ENCODE data around the gene PIGR. TPM values are rescaled to one million over a fixed set of nuclear protein-coding genes. Genes with fewer than 3 reads are reported as not detected.

Gene PIGR
- total RNA-seq, 1 donor from 2014 or later = 0.53 TPM

DNA sequence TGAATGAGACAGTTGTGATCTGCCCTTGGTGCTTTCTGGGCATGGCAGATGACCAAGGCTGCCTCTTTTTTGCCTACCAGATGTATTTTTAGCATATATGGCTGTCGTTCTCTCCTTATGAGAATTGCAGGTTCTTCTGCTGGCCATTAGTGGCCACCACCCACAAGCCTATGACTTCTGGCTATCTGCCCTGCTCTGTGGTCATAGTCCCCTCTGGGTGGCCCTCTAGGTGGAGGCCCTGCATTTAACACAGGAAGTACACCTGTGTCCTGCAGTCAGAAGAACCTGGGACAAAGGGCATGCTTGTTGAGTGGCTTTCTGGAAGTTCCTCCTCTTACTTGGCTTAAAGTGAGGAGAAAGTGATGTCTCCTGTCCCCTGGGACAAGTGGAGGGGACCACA is 17.5 kb upstream of the PIGR start:
- no peaks in the 10 kb centered on the region for H3K9me3 ChIP-seq
- no peak overlapping the region for H3K27ac ChIP-seq
- no peaks in the 10 kb centered on the region for H3K36me3 ChIP-seq
- intact Hi-C loops (cut with DNase I) = no loop called here
- TF ChIP-seq, protein P1, sequence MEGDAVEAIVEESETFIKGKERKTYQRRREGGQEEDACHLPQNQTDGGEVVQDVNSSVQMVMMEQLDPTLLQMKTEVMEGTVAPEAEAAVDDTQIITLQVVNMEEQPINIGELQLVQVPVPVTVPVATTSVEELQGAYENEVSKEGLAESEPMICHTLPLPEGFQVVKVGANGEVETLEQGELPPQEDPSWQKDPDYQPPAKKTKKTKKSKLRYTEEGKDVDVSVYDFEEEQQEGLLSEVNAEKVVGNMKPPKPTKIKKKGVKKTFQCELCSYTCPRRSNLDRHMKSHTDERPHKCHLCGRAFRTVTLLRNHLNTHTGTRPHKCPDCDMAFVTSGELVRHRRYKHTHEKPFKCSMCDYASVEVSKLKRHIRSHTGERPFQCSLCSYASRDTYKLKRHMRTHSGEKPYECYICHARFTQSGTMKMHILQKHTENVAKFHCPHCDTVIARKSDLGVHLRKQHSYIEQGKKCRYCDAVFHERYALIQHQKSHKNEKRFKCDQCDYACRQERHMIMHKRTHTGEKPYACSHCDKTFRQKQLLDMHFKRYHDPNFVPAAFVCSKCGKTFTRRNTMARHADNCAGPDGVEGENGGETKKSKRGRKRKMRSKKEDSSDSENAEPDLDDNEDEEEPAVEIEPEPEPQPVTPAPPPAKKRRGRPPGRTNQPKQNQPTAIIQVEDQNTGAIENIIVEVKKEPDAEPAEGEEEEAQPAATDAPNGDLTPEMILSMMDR (IDR thresholded peaks at IDR 0.05) = no peak
- DNase-seq (ENCODE audit: low spot score in 2 of 2) = no peak
- H3K4me1 ChIP-seq = no peaks in the 10 kb centered on the region
- H3K4me3 ChIP-seq = no peak overlapping the region
- H3K27me3 ChIP-seq = no peaks in the 10 kb centered on the region

DNA sequence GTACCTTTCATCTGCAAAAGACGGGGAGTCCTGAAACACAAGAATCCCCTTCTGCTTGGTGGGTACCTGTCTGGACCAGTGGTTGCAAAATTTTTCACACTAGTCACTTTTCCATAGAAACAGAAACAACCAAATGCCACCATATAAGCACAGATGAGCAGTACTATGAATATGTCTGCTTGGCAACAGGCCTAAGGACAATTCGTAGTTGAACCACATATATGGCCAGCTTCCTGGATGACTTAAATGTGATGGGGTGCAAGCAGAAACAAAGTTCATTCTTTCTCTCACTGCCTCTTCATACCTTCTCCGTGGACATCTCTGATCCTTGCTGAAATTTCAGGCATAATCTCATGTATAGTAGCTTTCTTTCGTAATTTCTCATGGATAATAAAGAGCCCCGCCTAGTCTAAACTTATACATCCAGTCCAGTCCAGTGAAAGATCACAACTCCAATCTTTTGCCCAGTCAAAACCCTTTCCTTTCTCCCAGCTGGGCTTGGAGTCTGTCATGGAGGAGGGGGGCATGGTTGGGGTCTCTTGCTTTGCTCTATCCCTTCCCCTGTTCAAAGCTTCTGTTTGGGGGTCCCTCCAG is 16.9 kb upstream of the PIGR start:
- DNase-seq (ENCODE audit: low spot score in 2 of 2) = no peak

DNA sequence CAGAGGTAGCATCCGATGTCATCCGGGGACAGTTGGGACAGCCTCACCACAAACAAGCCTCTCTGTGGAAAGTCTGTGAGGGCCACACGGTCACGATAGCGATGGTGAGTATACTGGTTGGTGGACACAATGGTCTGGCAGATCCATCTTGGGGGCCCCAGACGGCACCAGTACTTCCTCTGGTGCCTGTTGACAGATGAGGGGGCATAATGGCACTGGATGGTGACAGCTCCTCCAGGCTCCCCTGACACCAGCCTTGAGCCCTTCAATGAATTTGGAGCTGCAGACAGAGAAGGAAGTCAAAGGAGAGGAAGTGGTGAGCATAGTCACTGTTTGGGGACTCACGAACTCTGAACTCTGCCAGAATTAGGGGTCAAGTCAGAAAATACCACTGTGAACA is 16.0 kb upstream of the PIGR start:
- Histone ChIP-seq H3K4me1 (no peaks in the 10 kb centered on the region), H3K9me3 (no peaks in the 10 kb centered on the region), H3K27me3 (no peaks in the 10 kb centered on the region), H3K27ac (no peak overlapping the region), H3K36me3 (no peaks in the 10 kb centered on the region), H3K4me3 (no peak overlapping the region)
- TF ChIP-seq, protein P1 (IDR thresholded peaks at IDR 0.05) = no peak
- no peak for DNase-seq (ENCODE audit: low spot score in 2 of 2)
- intact Hi-C loops (cut with DNase I) = no loop called here

More for the DNA sequence above, 16.9 kb upstream of the PIGR start:
- no peak overlapping the region for H3K4me3 ChIP-seq
- TF ChIP-seq, protein P1 (IDR thresholded peaks at IDR 0.05) = no peak
- no peaks in the 10 kb centered on the region for H3K36me3 ChIP-seq
- H3K27ac ChIP-seq = no peak overlapping the region
- H3K4me1 ChIP-seq = no peaks in the 10 kb centered on the region
- no peaks in the 10 kb centered on the region for H3K9me3 ChIP-seq
- no peaks in the 10 kb centered on the region for H3K27me3 ChIP-seq
- intact Hi-C loops (cut with DNase I) = no loop called here

DNA sequence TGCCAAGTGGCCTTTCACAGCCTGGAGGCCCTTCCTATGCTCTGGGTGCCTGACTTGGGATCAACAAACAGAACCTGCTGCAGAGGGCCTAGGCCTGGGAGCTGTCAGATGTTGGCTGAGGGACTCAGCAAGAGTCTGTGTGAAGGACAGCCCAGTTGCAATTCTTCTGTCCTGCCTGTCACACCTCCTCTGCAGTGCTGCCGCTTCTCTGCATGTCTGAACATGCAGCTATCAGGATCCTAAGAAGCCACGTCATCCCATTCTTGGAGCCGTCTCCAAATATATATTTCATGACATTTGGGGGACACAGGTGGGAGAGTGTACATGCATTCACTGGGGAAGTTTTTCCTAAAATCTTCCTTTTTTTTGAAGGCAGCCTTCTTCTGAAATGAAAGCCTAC is 15.4 kb upstream of the PIGR start:
- Histone ChIP-seq H3K27me3 (no peaks in the 10 kb centered on the region), H3K4me3 (no peak overlapping the region), H3K27ac (no peak overlapping the region), H3K9me3 (no peaks in the 10 kb centered on the region), H3K4me1 (no peaks in the 10 kb centered on the region), H3K36me3 (no peaks in the 10 kb centered on the region)
- intact Hi-C loops (cut with DNase I) = no loop called here
- TF ChIP-seq, protein P1 (IDR thresholded peaks at IDR 0.05) = no peak
- no peak for DNase-seq (ENCODE audit: low spot score in 2 of 2)

DNA sequence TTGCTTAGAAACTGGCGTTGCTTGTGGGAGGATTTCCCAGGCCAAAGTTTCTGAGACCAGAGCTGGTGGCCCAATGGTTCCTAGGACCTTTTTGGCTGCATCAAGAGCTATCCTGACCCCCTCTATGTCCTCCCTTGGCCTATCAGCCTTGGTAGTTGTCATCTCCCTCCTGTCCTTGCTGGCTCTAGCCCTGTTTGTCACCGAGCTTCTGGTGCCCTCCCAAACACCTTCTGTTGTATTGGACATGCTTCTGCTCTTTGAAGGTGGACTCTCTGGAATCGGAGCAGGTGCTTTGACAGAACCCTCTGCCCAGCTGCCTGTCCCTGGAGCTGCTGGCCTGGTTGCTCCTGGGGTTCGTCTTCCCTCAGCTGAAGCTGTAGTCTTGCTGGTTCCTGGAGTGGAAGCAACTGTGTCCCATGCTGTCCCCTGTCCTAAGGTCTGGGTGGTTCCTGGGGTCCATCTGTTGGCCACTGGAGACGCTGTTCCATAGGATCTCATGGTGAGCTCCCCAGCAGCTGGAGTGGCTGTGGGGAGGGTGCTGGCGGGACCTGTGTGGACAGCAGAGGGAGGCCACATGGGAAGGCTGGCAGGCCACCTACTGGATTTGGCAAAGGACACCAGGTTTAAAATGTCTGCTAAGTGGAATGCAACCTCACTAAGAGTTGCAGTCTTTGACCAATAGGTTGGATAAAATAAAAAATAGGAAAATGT is 14.6 kb upstream of the PIGR start:
- no peaks in the 10 kb centered on the region for H3K27me3 ChIP-seq
- H3K4me1 ChIP-seq = no peaks in the 10 kb centered on the region
- no peak overlapping the region for H3K4me3 ChIP-seq
- no peak for DNase-seq (ENCODE audit: low spot score in 2 of 2)
- intact Hi-C loops (cut with DNase I) = no loop called here
- H3K9me3 ChIP-seq = no peaks in the 10 kb centered on the region
- H3K27ac ChIP-seq = no peak overlapping the region
- H3K36me3 ChIP-seq = no peaks in the 10 kb centered on the region
- TF ChIP-seq, protein P1 (IDR thresholded peaks at IDR 0.05) = no peak

Measured in ascending aorta (tissue), 2 donors.